HepG2 (cell line): ENCODE data around the gene SCN8A. TPM values are rescaled to one million over a fixed set of nuclear protein-coding genes. Genes with fewer than 3 reads are reported as not detected.

Experiments used
- ATAC-seq: fragments of 200-7000 bp; cut with Tn5 transposase; 3 replicates; pipeline ENCODE4 v1.9.1; 2020; ENCODE audit warnings: mild to moderate bottlenecking, moderate library complexity
- BruUV-seq: library from RNA; stranded (reverse); fragments of 400-500 nt; replicated peaks from 2 replicates; lab custom pipeline; 2021; lab: Mats Ljungman, UMichigan
- CTCF ChIA-PET: fragments of 300-600 bp; formaldehyde crosslinking; extraction: SDS; loops from one replicate; lab custom pipeline; 2021; ENCODE audit warnings: low total read pairs, inconsistent platforms, low intra/inter-chr PET ratio; lab: Yijun Ruan, JAX
- POLR2A ChIA-PET: fragments of 350-600 bp; sonication (Branson Sonifier 250); formaldehyde crosslinking; loops from one replicate; lab custom pipeline; 2020; ENCODE audit warnings: antibody characterized with exemption, inconsistent platforms; lab: Yijun Ruan, JAX
- DNase-seq: peaks from one replicate; pipeline ENCODE4 v3.0.0-alpha.2; 2015; ENCODE audit warnings: low spot score
- FAIRE-seq: peaks from 3 replicates; lab custom pipeline; 2011; peaks lifted over from hg19 to GRCh38; lab: Jason Lieb, UNC
- H2AFZ ChIP-seq: one replicate; pipeline ENCODE4 v1.6.1; 2011; ENCODE audit warnings: low read length, inconsistent platforms
- H3K27ac ChIP-seq: fragments of 300-600 bp; 3 replicates; pipeline ENCODE4 v1.8.0; 2011; ENCODE audit warnings: mixed run types, mild to moderate bottlenecking, mixed read lengths, low read length, inconsistent platforms; ENCODE audit not compliant: insufficient read depth; ENCODE audit errors: extremely low read length
- H3K27me3 ChIP-seq, 2 experiments: fragments of 200-600 bp in 1 of 2; 2 replicates in 1 of 2; 3 replicates in 1 of 2; pipeline versions ENCODE4 v1.6.0 to v1.8.0; 2011; ENCODE audit warnings: low read length in 2 of 2, mild to moderate bottlenecking in 2 of 2, moderate library complexity in 2 of 2, inconsistent platforms in 1 of 2; ENCODE audit not compliant: insufficient read depth in 2 of 2, control insufficient read depth in 1 of 2
- H3K36me3 ChIP-seq, 2 experiments: fragments of 200-600 bp in 1 of 2; replicated peaks in 1 of 2; 2 replicates in 1 of 2; 3 replicates in 1 of 2; pipeline versions ENCODE4 v1.5.1 to v1.8.0; 2011; ENCODE audit warnings: low read length in 2 of 2, inconsistent platforms in 1 of 2; ENCODE audit not compliant: insufficient read depth in 2 of 2, control insufficient read depth in 1 of 2
- H3K4me1 ChIP-seq: 2 replicates; pipeline ENCODE4 v1.5.1; 2012; ENCODE audit warnings: low read length, inconsistent platforms; ENCODE audit not compliant: insufficient read depth
- H3K4me2 ChIP-seq: 2 replicates; pipeline ENCODE4 v1.6.0; 2011; ENCODE audit warnings: low read depth, low read length, inconsistent platforms
- H3K4me3 ChIP-seq, 3 experiments: fragments of 200-600 bp in 1 of 3; sonication (generic), shearing (Covaris generic) in 1 of 3; replicated peaks in 1 of 3; 2 replicates each; pipeline ENCODE4 v1.5.1; 2011 to 2016; ENCODE audit warnings: low read length in 3 of 3, inconsistent platforms in 2 of 3, low read depth in 2 of 3, mild to moderate bottlenecking in 2 of 3, control low read depth in 1 of 3, mixed read lengths in 1 of 3; ENCODE audit not compliant: insufficient read depth in 1 of 3
- H3K79me2 ChIP-seq: one replicate; pipeline ENCODE4 v1.6.1; 2011; ENCODE audit warnings: low read length, inconsistent platforms; ENCODE audit not compliant: insufficient read depth
- H3K9ac ChIP-seq: 2 replicates; pipeline ENCODE4 v1.6.0; 2011; ENCODE audit warnings: mild to moderate bottlenecking, low read depth, low read length, inconsistent platforms; ENCODE audit not compliant: insufficient read depth
- H3K9me3 ChIP-seq: 2 replicates; pipeline ENCODE4 v1.5.1; 2012; ENCODE audit warnings: mild to moderate bottlenecking, low read length
- H4K20me1 ChIP-seq: 2 replicates; pipeline ENCODE4 v1.6.0; 2011; ENCODE audit warnings: inconsistent platforms, mild to moderate bottlenecking, low read length, moderate library complexity; ENCODE audit not compliant: insufficient read depth
- EED ChIP-seq: sonication (generic); formaldehyde crosslinking; IDR thresholded peaks from 2 replicates; pipeline ENCODE4 v1.5.0; 2020; ENCODE audit warnings: mild to moderate bottlenecking, missing genetic modification reagents
- PHF5A ChIP-seq: IDR thresholded peaks from one replicate; pipeline ENCODE4 v1.6.1; 2018; ENCODE audit warnings: low read depth, missing genetic modification reagents; ENCODE audit not compliant: unreplicated experiment
- ZNF224 ChIP-seq: sonication (generic); formaldehyde crosslinking; IDR thresholded peaks from 2 replicates; pipeline ENCODE4 v1.5.0; 2020; ENCODE audit warnings: mild to moderate bottlenecking, missing genetic modification reagents
- ZNF841 ChIP-seq: sonication (generic); formaldehyde crosslinking; IDR thresholded peaks from 2 replicates; pipeline ENCODE4 v1.8.1; 2023; ENCODE audit warnings: missing genetic modification reagents, borderline replicate concordance
- WGBS: methylation state at CpG from one replicate; pipeline ENCODE4 v1.1.6; 2017; ENCODE audit warnings: low lambda C conversion rate; 5-methylcytosine and 5-hydroxymethylcytosine counted together
- in situ Hi-C: cut with HindIII; loops from 2 replicates; pipeline ENCODE4 v1.10.0; 2017; ENCODE audit warnings: low pct_unique_long_range_greater_than_20kb; ENCODE audit not compliant: extremely low pct_ligation_motif_present
- intact Hi-C: fragments of 100-400 bp; cut with micrococcal nuclease; formaldehyde crosslinking; loops from one replicate; pipeline ENCODE4 v1.10.0; 2022; ENCODE audit not compliant: unreplicated experiment
- polyA plus RNA-seq, 8 experiments: library from polyadenylated mRNA; depleted of rRNA in 3 of 8; stranded (reverse) in 7 of 8; unstranded in 1 of 8; fragments of >200 nt; fragmentation: Illumina TruSeq in 4 of 8; extraction: Trizol in 4 of 8; gene quantifications; 2 replicates each; pipeline versions ENCODE4 v1.2.1 to v1.2.3, GENCODE V29; 2011 to 2016; ENCODE audit warnings: low read depth in 4 of 8, missing spikeins in 1 of 8, mixed read lengths in 1 of 8; ENCODE audit not compliant: insufficient read depth in 1 of 8
- total RNA-seq, 5 experiments: library from RNA; depleted of rRNA; stranded (reverse); fragments of >200 nt; fragmentation: Illumina TruSeq; extraction: Trizol; gene quantifications; 2 replicates each; pipeline ENCODE4 v1.2.3, GENCODE V29; 2016; ENCODE audit warnings: low read depth in 1 of 5
- TF ChIP-seq, protein P1 (sequence below), 2 experiments: sonication (generic) in 1 of 2; formaldehyde crosslinking in 1 of 2; IDR thresholded peaks; 2 replicates each; pipeline versions ENCODE4 v1.6.1 to v1.9.0; 2014 to 2022; ENCODE audit warnings: antibody characterized with exemption in 1 of 2, borderline replicate concordance in 1 of 2, inconsistent platforms in 1 of 2, low read depth in 1 of 2, missing genetic modification reagents in 1 of 2

The SCN8A gene
- total and polyA plus RNA-seq, 2 of the 13 experiments (the other 11 are each of a cell fraction or from before 2014, with no cell fraction given): 0.57 to 1.4 TPM

DNA sequence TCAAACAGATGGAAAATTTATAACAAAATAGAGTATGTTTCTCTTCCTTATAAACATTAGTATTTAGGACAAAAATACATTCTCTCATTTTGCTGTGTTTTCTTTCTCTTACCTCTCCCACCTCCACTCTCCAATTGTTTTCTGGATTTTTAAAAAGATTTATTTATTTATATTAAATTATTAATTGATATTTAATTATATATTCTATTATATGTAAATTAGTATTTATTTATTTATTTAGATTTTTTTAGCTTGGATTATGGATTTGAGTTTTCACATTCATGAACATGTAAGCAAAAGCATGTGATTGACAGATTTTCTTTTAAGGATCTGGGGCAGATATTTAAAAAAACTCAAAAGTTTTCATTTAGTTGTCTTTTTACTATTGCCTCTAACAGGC lies 35.6 kb downstream of the SCN8A start:
- H4K20me1 ChIP-seq: no peaks in the 10 kb centered on the region
- ChIA-PET CTCF (no interaction called here), POLR2A (interaction anchor here (0.9 kb wide), 1 partner anchor 37 kb away, joined by 3 read pairs; no protein-coding TSS in a partner anchor)
- no peak overlapping the region for H2AFZ ChIP-seq
- intact Hi-C loops (no loop called here), in situ Hi-C loops (no loop called here)
- no peak overlapping the region for H3K4me2 ChIP-seq
- H3K9ac ChIP-seq: no peak overlapping the region
- TF ChIP-seq ZNF224: no peak
- no peak for TF ChIP-seq EED
- FAIRE-seq: no peak
- no TSS peak for BruUV-seq
- H3K9me3 ChIP-seq: no peaks in the 10 kb centered on the region
- DNase-seq: no peak
- ATAC-seq: no peak
- H3K36me3 ChIP-seq: no peaks in the 10 kb centered on the region
- no peaks in the 10 kb centered on the region for H3K27me3 ChIP-seq
- H3K79me2 ChIP-seq: no peaks in the 10 kb centered on the region
- no peak overlapping the region for H3K27ac ChIP-seq
- no peak overlapping the region for H3K4me3 ChIP-seq
- H3K4me1 ChIP-seq: peaks cover 11% of the 10 kb centered on the region

DNA sequence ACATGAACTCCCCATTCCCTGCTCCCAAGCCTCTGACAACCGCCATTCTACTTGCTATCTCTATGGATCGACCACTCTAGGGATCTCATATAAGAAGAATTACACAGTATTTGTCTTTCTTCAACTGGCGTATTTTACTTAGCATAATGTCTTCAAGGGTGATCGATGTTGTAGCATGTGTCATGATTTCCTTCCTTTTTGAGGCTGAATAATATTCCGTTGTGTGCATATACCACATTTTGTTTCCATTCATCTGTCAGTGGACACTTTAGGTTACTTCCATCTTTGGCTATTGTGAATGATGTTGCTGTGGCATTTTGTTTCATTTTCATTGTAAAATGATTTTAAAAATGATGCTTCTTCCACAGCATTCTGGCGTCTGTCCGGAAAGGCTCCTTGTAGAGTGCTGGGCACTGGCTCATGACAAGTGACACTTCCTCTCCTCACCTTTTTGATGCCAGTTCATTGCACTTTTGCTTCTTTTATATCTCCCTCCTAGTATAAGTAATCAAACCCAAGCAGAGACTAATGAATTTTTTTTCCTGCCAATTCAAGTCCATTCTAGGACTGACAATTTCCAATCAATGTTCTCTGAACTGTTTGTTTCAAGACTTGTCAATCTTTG lies 39.3 kb downstream of the SCN8A start:
- no peak for FAIRE-seq
- no TSS peak for BruUV-seq
- 74% methylated on average over 7 of the region's 7 CpGs for WGBS

More for the DNA sequence above, 39.3 kb downstream of the SCN8A start:
- H3K4me2 ChIP-seq: no peak overlapping the region
- CTCF ChIA-PET: no interaction called here
- no peak for TF ChIP-seq ZNF841 (CRISPR knock-in tag)
- TF ChIP-seq, protein P1, sequence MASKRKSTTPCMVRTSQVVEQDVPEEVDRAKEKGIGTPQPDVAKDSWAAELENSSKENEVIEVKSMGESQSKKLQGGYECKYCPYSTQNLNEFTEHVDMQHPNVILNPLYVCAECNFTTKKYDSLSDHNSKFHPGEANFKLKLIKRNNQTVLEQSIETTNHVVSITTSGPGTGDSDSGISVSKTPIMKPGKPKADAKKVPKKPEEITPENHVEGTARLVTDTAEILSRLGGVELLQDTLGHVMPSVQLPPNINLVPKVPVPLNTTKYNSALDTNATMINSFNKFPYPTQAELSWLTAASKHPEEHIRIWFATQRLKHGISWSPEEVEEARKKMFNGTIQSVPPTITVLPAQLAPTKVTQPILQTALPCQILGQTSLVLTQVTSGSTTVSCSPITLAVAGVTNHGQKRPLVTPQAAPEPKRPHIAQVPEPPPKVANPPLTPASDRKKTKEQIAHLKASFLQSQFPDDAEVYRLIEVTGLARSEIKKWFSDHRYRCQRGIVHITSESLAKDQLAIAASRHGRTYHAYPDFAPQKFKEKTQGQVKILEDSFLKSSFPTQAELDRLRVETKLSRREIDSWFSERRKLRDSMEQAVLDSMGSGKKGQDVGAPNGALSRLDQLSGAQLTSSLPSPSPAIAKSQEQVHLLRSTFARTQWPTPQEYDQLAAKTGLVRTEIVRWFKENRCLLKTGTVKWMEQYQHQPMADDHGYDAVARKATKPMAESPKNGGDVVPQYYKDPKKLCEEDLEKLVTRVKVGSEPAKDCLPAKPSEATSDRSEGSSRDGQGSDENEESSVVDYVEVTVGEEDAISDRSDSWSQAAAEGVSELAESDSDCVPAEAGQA (IDR thresholded peaks at IDR 0.05; ENCODE audit: low read depth): no peak
- TF ChIP-seq, protein P1 (CRISPR knock-in tag; IDR thresholded peaks at IDR 0.05; ENCODE audit: borderline replicate concordance): no peak
- TF ChIP-seq PHF5A: no peak
- H3K4me1 ChIP-seq: peaks cover 11% of the 10 kb centered on the region
- no peaks in the 10 kb centered on the region for H3K36me3 ChIP-seq
- in situ Hi-C loops (no loop called here), intact Hi-C loops (no loop called here)
- H2AFZ ChIP-seq: no peak overlapping the region
- POLR2A ChIA-PET: no interaction called here
- no peaks in the 10 kb centered on the region for H3K27me3 ChIP-seq
- H3K27ac ChIP-seq: no peak overlapping the region
- no peak for DNase-seq
- H3K4me3 ChIP-seq: no peak overlapping the region
- no peak for ATAC-seq
- no peaks in the 10 kb centered on the region for H4K20me1 ChIP-seq
- H3K9ac ChIP-seq: no peak overlapping the region
- H3K9me3 ChIP-seq: no peaks in the 10 kb centered on the region
- no peaks in the 10 kb centered on the region for H3K79me2 ChIP-seq
